ENCODE data around the gene MSI2. TPM values are rescaled to one million over a fixed set of nuclear protein-coding genes. Genes with fewer than 3 reads are reported as not detected.
A peak's percentile ranks its signal among the peaks of the same experiment; 100 is the strongest.

The MSI2 gene
- total RNA-seq, 6 experiments from 2014 or later, result 12.0 to 22.6 (median 19.4) TPM

DNA sequence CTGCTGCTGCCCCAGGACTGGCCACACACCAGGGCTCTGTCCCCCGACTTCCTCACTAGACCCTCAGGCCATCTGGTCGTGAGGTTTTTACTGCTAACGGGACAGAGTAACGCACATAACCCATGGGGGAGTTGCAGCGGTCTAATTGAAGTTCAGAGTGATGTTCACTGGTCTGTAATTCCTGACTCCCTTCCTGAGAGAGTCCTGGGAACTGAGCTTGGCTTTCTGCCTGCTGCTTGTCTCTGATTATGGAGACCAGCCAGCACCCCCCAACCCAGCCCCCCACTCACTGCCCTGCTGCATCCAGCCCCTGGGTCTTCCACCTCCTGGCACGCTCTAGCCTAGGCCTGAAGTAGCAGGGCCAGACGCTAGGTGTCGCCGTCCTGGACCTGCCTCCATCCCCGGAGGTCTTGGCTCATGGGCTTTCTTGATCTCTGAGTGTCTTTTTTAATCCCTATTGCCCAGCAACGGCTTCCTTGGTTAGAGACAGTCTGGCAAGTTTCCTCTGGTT is 295.8 kb downstream of the MSI2 start:
- WGBS (ENCODE audit: insufficient coverage, low coverage, low lambda C conversion rate, missing lambda C conversion rate), result 70% methylated on average over 10 of the region's 11 CpGs
- TF ChIP-seq, protein P1, sequence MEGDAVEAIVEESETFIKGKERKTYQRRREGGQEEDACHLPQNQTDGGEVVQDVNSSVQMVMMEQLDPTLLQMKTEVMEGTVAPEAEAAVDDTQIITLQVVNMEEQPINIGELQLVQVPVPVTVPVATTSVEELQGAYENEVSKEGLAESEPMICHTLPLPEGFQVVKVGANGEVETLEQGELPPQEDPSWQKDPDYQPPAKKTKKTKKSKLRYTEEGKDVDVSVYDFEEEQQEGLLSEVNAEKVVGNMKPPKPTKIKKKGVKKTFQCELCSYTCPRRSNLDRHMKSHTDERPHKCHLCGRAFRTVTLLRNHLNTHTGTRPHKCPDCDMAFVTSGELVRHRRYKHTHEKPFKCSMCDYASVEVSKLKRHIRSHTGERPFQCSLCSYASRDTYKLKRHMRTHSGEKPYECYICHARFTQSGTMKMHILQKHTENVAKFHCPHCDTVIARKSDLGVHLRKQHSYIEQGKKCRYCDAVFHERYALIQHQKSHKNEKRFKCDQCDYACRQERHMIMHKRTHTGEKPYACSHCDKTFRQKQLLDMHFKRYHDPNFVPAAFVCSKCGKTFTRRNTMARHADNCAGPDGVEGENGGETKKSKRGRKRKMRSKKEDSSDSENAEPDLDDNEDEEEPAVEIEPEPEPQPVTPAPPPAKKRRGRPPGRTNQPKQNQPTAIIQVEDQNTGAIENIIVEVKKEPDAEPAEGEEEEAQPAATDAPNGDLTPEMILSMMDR (IDR thresholded peaks at IDR 0.05), result peak in 3 of 4 donors; percentile 13 to 23 (median 17)
- no peak for TF ChIP-seq POLR2A (IDR thresholded peaks at IDR 0.05)
- Histone ChIP-seq H3K4me3 (no peak overlapping the region), H3K27me3 (no peaks in the 10 kb centered on the region), H3K9me3 (no peaks in the 10 kb centered on the region), H3K36me3 (no peaks in the 10 kb centered on the region), H3K4me1 (no peaks in the 10 kb centered on the region), H3K27ac (no peak overlapping the region)
- ATAC-seq, result no peak
- DNase-seq, result no peak
- intact Hi-C loops (cut with DNase I), result no loop called here

DNA sequence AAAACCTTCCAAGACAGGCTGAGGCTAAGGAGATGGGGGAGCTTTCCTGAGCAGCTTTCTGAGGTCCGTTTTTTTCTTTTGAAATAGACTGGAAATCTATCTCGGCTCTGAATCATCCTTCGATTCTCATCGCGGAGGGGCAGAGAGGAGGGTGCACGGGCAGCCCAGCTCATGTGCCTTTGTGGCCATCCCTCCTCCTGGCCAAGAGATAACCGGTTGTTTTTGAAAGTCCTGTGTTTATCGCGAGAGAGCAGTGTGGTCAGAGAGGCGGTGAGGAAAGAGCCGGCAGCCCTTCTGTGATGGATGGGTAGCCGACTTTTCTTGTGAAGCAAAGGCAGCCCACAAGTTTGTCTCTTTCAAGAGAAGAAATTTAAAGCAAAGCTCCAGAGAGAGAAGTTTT is 297.2 kb downstream of the MSI2 start:
- WGBS (ENCODE audit: insufficient coverage, low coverage, low lambda C conversion rate, missing lambda C conversion rate), result 55% methylated on average over 2 of the region's 12 CpGs
- Histone ChIP-seq H3K4me3 (no peak overlapping the region), H3K4me1 (no peaks in the 10 kb centered on the region), H3K27me3 (no peaks in the 10 kb centered on the region), H3K9me3 (no peaks in the 10 kb centered on the region), H3K27ac (no peak overlapping the region), H3K36me3 (no peaks in the 10 kb centered on the region)
- ATAC-seq, result no peak
- no peak for DNase-seq
- intact Hi-C loops (cut with DNase I), result no loop called here
- TF ChIP-seq POLR2A (IDR thresholded peaks at IDR 0.05), result no peak
- TF ChIP-seq, protein P1 (IDR thresholded peaks at IDR 0.05), result no peak

DNA sequence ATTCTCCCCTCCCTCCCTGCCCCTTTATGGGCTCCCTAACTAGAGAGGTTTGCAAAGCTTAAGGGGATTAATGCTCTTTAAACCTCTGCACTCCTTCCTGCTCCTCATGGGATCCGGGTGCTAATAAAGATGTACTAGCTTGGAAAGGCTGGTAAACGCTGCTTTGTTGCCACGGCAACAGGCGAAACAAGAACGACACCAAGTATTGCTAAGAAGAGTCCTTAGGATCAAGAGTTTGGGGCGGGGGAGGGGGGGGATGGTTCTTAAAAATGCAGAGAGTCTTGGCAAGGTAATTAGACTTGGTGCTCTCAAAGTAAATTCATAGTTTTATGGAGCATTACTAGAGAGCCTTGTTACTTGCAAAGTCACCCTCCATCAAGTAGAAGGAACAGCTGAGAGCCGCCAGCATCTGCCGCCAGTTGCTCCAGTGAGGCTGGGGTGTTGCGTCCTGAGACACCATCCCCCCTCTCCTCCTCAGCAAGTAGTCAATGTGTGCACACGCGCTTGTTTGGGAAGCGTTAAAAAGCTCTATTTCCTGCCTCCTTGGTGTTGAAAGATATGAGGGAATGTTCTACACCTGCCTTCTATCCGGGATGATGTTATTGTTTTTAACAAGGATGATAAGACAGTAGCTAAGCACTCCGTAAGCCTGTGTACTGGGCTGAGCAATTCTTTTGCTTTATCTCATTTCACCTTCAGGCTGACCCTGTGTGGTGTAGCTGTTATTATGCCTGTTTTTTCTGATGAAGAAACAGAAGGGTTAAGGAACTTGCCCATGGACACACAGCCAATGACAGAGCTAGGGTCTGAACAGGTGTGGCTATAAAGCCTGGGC is 297.9 kb downstream of the MSI2 start:
- no peak overlapping the region for H3K27ac ChIP-seq
- 61% methylated on average over 13 of the region's 14 CpGs for WGBS (ENCODE audit: insufficient coverage, low coverage, low lambda C conversion rate, missing lambda C conversion rate)
- no peak for ATAC-seq

DNA sequence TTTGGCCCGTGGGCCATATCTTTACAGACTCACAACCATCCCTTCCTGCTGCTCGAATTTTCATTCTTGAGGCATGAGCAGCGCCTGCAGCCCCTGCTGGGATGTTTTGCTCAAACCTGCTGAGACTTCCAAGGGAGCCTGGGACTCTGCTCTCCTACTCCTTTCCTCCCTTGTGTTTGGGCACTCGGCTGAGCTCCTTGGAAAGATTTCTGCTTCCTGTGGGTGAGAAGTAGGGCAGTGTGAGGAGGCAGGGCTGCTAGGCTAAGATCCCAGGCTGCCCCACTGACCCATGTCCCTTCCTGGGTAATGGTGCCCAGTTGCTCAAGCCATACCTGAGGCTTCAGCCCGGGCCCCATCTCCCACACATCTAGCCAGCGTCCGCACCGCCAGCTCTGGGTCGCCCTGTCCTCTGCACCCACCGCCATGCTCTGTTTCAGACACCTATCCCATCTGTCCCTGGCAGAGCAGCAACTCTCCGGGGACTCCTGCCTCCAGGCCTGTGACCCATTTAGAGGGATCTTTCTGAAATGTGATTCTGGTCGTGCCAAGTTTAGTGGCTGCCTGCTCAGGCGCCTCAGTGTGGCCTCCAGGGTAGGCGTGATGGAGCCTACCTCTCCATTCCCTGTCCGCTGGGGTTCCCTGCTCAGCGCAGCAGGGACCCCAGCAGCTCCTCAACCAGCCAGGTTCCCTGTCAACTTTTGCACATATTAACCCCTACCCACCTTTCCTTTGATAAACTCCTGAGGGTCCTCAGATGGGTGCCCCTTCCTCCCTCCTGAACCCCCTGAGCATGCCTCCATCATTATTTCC is 298.7 kb downstream of the MSI2 start:
- H3K4me1 ChIP-seq, result no peaks in the 10 kb centered on the region
- no peak for TF ChIP-seq POLR2A (IDR thresholded peaks at IDR 0.05)
- TF ChIP-seq, protein P1 (IDR thresholded peaks at IDR 0.05), result no peak
- no peak for DNase-seq
- intact Hi-C loops (cut with DNase I), result no loop called here
- WGBS (ENCODE audit: insufficient coverage, low coverage, low lambda C conversion rate, missing lambda C conversion rate), result 82% methylated on average over 3 of the region's 16 CpGs
- H3K27me3 ChIP-seq, result no peaks in the 10 kb centered on the region
- no peaks in the 10 kb centered on the region for H3K9me3 ChIP-seq
- no peaks in the 10 kb centered on the region for H3K36me3 ChIP-seq
- peak in 1 of 4 donors; percentile 9 for ATAC-seq
- H3K4me3 ChIP-seq, result no peak overlapping the region
- no peak overlapping the region for H3K27ac ChIP-seq

More for the DNA sequence above, 297.9 kb downstream of the MSI2 start:
- Histone ChIP-seq H3K27me3 (no peaks in the 10 kb centered on the region), H3K4me1 (no peaks in the 10 kb centered on the region), H3K36me3 (no peaks in the 10 kb centered on the region), H3K4me3 (no peak overlapping the region), H3K9me3 (no peaks in the 10 kb centered on the region)
- intact Hi-C loops (cut with DNase I), result no loop called here
- no peak for TF ChIP-seq POLR2A (IDR thresholded peaks at IDR 0.05)
- TF ChIP-seq, protein P1 (IDR thresholded peaks at IDR 0.05), result no peak
- DNase-seq, result no peak

Measured in right lobe of liver (tissue), 6 donors.